Measurements from ENCODE around the gene FOXD4L5.
"Not testable (repeated sequence)": the region's sequence is repeated elsewhere in the genome, so short reads cannot be mapped to it uniquely, and the experiment has no call there.

DNA sequence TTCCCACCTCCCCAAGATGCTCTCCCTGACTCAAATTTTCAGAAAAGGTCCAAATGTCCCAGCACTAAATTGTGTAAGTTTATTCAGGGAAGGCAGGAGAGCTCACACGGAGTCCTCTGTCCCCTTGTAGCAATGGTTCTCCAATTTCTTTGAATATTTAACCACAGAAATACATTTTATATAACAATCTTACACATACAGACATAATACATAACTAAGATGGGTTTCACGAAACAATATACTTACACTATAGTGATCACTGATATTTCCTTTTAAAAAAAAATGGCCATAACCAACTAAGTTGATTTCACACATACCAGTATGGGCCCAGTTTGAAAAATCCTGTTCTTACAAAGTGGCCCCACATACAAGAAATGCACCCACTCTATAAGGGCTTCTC, at the start of gene FOXD4L5:
- TF ChIP-seq, protein P1, sequence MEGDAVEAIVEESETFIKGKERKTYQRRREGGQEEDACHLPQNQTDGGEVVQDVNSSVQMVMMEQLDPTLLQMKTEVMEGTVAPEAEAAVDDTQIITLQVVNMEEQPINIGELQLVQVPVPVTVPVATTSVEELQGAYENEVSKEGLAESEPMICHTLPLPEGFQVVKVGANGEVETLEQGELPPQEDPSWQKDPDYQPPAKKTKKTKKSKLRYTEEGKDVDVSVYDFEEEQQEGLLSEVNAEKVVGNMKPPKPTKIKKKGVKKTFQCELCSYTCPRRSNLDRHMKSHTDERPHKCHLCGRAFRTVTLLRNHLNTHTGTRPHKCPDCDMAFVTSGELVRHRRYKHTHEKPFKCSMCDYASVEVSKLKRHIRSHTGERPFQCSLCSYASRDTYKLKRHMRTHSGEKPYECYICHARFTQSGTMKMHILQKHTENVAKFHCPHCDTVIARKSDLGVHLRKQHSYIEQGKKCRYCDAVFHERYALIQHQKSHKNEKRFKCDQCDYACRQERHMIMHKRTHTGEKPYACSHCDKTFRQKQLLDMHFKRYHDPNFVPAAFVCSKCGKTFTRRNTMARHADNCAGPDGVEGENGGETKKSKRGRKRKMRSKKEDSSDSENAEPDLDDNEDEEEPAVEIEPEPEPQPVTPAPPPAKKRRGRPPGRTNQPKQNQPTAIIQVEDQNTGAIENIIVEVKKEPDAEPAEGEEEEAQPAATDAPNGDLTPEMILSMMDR (IDR thresholded peaks at IDR 0.05; ENCODE audit: extremely low read depth in 1 of 2, insufficient read depth in 1 of 2, low read depth in 1 of 2, low read length in 2 of 2): not testable (repeated sequence)
- TF ChIP-seq EZH2 (IDR thresholded peaks at IDR 0.05; ENCODE audit: borderline replicate concordance, low read depth, low read length, severe bottlenecking); POLR2AphosphoS5 (IDR thresholded peaks at IDR 0.05; ENCODE audit: insufficient read depth, low read depth, low read length); POLR2A (IDR thresholded peaks at IDR 0.05; ENCODE audit: low read depth, low read length); MYC (IDR thresholded peaks at IDR 0.05; ENCODE audit: low read depth, low read length); JUN (IDR thresholded peaks at IDR 0.05; ENCODE audit: borderline replicate concordance, insufficient read depth, insufficient read length, low read depth); FOS (IDR thresholded peaks at IDR 0.05; ENCODE audit: borderline replicate concordance, insufficient read depth, low read length); GATA2 (IDR thresholded peaks at IDR 0.05; ENCODE audit: insufficient read depth, insufficient read length, low read depth, low read length): not testable (repeated sequence)
- TF ChIP-seq, protein P2, sequence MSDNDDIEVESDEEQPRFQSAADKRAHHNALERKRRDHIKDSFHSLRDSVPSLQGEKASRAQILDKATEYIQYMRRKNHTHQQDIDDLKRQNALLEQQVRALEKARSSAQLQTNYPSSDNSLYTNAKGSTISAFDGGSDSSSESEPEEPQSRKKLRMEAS (IDR thresholded peaks at IDR 0.05; ENCODE audit: insufficient read depth, insufficient read length): not testable (repeated sequence)

Data from endothelial cell of umbilical vein (primary cell).